Astrocyte of the spinal cord (primary cell): ENCODE data around the gene PPP2R5A.

Source experiments
- DNase-seq: peaks from one replicate; pipeline ENCODE4 v3.0.0; 2011; ENCODE audit warnings: low read depth, low spot score
- H3K4me3 ChIP-seq: 2 replicates; pipeline ENCODE4 v1.5.1; 2011; ENCODE audit warnings: low read depth, mild to moderate bottlenecking, low read length, moderate library complexity
- in situ Hi-C: cut with HindIII; loops from 2 replicates; pipeline ENCODE4 v1.10.0; 2017; ENCODE audit warnings: low sequenced_read_pairs
- TF ChIP-seq, protein P1 (sequence below): IDR thresholded peaks from 2 replicates; pipeline ENCODE4 v1.5.1; 2012; ENCODE audit warnings: low read depth, mild to moderate bottlenecking, low read length, inconsistent platforms

The PPP2R5A gene

DNA sequence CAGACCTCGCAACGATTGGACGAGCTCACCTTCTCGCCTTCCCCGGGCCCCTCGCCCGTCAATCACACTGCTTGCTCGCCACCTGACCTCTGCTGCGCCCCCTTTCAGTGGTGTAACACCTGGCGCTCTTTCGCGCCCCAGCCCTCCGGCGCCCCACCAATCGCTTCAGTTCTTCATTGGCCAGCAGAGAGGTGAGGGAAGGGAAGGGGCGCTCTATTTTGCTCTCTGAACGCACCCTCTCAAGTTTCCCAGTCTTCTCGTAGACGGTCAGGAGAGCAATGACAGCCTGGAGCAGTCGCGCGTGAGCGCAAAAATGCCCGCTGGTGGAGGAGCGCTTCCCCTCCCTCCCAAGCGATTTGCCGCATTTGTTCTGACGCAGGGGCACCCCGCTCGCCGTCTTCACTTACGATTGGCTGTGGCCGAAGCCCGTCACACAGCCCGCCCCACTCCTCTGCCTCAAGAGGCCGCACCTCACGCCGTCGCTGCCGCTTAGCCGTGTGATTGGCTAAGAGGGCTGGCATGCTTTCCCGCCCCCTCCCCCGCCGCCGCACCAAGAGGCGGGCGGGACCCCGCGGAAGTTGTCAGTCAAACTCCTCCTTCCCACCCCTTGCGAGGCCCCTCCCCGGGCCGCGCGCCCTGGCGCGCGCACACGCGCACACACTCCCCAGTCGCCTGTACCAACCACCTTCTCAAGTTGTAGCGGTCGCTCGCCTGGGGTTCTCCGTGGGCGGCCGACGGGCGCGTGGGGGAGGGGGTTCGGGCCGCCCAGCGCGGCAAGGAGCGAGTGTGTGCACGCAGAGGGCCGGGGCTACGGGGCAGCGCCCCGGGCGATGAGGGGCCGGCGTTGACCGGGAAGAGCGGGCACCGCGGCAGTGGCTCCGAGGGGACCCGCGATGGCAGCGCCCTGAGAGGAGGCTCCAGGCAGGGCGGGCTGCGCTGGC is at the start of gene PPP2R5A:
Gene PPP2R5A, plus strand, starts transcription at position 667 of the 941 bp plus-strand sequence. CDS start 701 bp downstream, outside the sequence.
- peak; percentile 100 for DNase-seq
- H3K4me3 ChIP-seq = peak within 1 kb of the TSS; percentile 78
- TF ChIP-seq, protein P1, sequence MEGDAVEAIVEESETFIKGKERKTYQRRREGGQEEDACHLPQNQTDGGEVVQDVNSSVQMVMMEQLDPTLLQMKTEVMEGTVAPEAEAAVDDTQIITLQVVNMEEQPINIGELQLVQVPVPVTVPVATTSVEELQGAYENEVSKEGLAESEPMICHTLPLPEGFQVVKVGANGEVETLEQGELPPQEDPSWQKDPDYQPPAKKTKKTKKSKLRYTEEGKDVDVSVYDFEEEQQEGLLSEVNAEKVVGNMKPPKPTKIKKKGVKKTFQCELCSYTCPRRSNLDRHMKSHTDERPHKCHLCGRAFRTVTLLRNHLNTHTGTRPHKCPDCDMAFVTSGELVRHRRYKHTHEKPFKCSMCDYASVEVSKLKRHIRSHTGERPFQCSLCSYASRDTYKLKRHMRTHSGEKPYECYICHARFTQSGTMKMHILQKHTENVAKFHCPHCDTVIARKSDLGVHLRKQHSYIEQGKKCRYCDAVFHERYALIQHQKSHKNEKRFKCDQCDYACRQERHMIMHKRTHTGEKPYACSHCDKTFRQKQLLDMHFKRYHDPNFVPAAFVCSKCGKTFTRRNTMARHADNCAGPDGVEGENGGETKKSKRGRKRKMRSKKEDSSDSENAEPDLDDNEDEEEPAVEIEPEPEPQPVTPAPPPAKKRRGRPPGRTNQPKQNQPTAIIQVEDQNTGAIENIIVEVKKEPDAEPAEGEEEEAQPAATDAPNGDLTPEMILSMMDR = no peak
- in situ Hi-C loops = no loop called here

DNA sequence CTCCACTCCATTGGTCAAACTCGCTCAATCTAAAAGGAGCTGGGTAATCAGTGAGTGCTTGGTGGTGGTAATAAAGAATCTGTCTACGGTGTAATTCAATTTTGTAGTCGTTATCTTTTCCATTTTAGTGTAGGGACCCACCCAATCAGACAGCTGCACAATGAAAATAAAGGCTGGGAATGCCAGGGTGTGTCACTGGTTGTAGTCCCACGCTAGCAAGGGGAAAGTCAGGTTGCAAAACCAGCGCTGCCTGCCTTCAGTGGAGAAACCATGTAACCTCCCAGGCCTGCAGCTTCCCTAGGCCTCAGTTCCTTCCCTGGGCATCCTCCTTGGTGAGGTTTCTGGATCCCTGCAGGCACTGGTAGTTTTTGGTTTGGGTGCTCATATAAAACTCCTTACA is 49.4 kb upstream of the PPP2R5A start:
- DNase-seq = no peak
- TF ChIP-seq, protein P1 = no peak
- no peak overlapping the region for H3K4me3 ChIP-seq
- in situ Hi-C loops = no loop called here

DNA sequence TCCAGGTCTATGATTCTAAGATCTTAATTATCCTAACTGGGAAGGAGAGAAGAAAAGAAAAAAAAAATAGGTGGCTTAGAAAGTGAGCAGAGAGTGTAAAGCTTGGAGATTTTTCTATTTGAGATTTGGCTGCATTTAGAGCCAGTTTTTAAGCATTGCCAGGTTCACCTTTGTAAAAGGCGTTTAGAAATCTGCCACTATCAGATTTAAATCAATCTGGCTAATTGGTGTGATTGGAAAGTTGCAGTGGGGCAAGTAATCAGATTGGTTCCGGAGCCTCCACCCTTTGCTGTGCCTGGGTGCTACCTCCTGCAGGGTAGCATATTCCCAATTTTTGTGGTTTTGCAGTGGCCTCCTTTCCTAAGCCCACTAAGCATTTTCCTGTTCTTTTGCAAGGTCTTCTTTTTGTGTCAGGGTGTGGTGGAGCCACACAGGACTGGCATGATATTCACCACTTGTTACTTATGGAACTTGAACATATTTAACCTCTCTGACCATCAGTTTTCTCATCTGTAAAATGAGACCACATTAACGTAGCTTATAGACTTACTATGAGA is 48.5 kb upstream of the PPP2R5A start:
- TF ChIP-seq, protein P1 = no peak
- DNase-seq = no peak
- in situ Hi-C loops = no loop called here
- H3K4me3 ChIP-seq = no peak overlapping the region

DNA sequence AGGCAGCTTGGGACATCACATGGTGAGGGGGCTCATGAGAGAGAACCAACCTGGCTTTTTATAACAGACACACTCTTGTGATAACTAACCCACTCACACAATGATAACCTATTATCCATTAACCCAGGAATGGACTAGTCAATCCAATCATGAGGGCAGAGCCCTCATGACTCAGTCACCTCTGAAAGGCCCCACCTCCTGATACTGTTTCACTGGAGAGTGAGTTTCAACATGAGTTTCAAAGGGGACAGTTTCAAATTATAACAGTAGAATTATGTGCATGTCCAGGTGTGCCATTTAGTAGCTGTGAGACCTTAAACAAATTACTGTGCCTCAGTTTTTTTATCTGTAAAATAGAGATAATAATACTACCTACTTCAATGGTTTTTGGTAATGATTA is 47.6 kb upstream of the PPP2R5A start:
- DNase-seq = no peak
- in situ Hi-C loops = no loop called here
- TF ChIP-seq, protein P1 = no peak
- H3K4me3 ChIP-seq = no peak overlapping the region

DNA sequence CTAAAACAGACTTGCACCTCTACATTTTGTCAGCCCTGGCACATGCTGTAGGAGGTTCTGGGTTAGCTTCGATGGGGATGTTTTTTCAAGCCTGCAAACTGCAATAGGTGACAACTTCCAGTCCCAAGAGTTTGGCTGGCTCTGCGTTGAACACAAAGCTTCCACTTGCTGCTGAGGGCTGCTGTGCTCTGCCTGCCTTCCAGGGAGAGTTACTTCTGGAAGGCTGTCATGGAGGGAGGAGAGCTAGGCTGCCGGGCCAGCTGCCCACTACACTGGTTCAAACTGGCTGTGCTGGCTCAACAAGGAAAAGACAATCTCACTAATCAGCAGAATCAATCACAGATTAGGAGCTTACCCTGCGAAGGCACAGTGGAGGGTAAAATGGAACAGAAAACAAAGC is 46.7 kb upstream of the PPP2R5A start:
- TF ChIP-seq, protein P1 = no peak
- in situ Hi-C loops = no loop called here
- DNase-seq = no peak
- H3K4me3 ChIP-seq = no peak overlapping the region

DNA sequence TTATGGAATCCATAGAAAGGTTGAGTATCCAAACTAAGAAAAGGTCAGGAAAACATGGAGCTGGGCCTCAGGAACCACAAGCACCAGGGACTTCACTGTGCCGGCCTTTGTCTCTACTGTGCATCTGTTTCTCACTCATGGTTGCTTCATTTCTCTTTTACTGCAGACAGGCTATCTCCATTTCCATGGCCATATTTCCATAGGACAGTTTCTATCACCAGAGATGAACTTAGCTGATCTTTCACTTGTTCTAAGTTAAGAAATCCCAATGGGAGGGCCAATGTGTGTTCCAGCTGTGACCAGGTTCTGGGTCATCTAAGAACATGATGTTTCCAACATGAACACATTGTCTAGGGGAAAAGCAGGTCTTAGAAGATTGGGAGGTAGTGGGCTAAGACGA is 43.7 kb upstream of the PPP2R5A start:
- DNase-seq = no peak
- in situ Hi-C loops = no loop called here
- H3K4me3 ChIP-seq = no peak overlapping the region
- TF ChIP-seq, protein P1 = no peak
